NCI-H345 treated with DMSO at 0.1 percent for 48 hours (cell line): ENCODE measurements around the gene TNFAIP6.
"Not testable (repeated sequence)": the region's sequence is repeated elsewhere in the genome, so short reads cannot be mapped to it uniquely, and the experiment has no call there.

Source experiments
- DNase-seq: peaks from one replicate; lab custom pipeline; 2025; ENCODE audit not compliant: unreplicated experiment; lab: John Stamatoyannopoulos, UW

Gene TNFAIP6, protein sequence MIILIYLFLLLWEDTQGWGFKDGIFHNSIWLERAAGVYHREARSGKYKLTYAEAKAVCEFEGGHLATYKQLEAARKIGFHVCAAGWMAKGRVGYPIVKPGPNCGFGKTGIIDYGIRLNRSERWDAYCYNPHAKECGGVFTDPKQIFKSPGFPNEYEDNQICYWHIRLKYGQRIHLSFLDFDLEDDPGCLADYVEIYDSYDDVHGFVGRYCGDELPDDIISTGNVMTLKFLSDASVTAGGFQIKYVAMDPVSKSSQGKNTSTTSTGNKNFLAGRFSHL

DNA sequence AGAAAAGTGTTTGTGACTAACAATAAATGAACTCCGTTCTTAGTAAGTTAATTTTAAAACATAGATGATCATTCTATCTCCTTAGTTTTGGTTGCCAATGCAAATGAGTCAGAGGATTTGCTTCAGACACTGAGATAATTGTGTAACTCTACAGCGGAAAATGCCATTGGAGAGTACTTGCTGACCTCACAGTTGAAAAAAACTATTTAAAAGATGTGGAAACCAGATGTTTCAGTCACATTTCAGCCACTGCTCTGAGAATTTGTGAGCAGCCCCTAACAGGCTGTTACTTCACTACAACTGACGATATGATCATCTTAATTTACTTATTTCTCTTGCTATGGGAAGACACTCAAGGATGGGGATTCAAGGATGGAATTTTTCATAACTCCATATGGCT, at the start of gene TNFAIP6:
TNFAIP6 (plus strand) TSS at position 234 of the 400 bp plus-strand sequence; CDS start at position 309, 75 bp downstream.
- DNase-seq: no peak

DNA sequence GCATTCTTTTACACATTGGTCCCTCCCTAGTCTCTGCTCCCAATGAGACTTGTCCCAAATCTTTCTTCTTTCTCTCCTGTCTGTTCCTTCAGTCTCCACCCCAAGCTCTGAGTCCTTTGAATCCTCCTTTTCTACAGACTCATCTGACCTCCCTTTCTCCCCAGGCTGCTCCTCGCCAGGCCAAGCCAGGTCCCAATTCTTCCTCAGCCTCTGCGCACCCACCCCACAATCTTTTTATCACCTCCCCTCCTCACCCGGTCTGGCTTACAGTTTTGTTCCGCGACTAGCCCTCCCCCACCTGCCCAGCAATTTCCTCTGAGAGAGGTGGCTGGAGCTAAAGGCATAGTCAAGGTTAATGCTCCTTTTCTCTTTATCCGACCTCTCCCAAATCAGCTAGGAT, 47.1 kb upstream of the TNFAIP6 start:
- DNase-seq: not testable (repeated sequence)

DNA sequence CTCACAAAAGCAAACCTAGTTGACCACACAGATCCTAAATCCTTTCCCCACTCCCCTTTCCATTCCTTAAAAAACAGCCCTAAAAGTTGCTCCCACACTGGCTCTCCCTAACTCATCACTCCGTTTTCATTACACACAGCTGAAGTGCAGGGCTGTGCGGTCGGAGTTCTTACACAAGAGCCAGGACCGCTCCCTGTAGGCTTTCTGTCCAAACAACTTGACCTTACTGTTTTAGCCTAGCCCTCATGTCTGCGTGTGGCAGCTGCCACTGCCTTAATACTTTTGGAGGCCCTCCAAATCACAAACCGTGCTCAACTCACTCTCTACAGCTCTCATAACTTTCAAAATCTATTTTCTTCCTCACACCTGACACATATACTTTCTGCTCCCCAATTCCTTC, 45.0 kb upstream of the TNFAIP6 start:
- not testable (repeated sequence) for DNase-seq

DNA sequence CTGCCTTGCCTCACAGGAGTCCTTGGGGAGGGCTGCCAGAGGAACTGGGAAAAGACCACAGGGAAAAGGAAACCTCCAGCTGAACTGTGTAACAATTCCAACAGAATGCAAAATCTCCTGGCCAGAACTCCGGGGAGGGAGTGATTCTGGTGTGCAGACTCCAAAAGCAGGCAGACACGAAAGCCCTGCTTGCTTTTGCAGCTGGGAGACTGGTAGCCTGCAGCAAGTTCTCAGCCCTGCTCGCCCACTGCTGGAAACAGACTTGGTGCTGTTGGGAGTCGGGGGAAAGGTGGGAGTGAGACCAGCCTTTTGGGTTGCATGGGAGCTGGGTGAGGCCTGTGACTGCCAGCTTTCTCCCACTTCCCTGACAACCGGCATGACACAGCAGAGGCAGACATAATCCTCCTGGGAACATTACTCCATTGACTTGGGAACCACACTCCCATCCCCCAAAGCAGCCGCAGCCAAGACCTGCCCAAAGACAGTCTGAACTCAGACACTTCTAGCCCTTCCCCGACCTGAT, 42.0 kb upstream of the TNFAIP6 start:
- DNase-seq: no peak

DNA sequence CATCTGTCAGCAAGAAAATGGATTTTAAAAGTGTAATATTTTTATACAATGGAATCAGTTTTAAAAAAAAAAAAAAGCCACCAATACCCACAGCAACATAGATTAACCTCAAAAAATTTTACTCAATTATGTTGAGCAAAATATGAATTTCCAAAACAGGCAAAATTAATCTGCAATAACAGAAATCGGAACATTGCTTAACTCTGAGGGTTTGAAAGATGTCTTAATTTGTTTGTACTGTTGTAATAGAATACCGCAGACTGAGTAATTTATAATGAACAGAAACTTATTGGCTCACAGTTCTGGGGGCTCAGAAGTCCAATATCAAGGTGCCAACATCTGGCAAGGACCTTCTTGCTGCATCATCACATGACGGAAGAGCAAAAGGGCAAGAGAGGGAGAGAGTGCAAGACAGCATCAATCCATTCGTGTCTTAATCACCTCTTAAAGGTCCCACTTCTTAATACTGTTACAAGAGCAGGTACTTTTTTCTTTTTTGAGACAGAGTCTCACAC, 31.8 kb upstream of the TNFAIP6 start:
- DNase-seq: no peak

DNA sequence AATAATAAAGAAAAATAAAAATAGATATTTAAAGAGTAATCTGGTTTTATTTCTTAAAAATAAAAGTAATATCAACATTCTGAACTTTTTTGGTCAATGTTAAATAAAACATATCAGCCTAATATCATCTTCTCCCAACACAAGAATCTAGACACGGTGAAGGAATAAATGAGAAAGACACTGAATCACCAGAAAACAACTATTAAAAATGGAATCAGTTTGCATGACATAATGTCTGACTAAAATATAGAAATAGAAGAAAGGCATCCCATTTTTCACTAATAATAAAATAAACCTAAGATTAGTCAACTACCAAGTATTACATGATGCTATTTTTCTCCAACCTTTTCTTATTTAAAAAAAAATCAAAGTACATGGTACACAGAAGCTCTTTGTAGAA, 30.8 kb upstream of the TNFAIP6 start:
- no peak for DNase-seq

DNA sequence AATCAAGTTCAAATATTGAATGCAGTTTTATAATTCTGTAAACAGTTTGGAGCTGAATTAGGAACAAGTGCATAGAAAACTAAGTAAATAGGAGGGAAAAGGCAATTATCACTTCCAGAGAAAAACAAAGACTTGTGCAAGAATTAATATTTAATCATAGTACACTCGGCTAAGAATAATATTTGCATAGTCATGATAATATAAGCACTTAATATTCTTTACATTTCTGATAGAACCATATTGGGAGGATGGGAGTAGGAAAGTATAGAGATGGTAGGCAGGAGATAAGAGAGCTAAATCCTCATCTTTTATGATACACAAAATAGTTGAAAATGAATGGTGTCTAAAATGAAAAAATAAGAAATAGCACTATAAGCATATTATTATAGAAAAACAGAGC, 27.4 kb upstream of the TNFAIP6 start:
- no peak for DNase-seq

DNA sequence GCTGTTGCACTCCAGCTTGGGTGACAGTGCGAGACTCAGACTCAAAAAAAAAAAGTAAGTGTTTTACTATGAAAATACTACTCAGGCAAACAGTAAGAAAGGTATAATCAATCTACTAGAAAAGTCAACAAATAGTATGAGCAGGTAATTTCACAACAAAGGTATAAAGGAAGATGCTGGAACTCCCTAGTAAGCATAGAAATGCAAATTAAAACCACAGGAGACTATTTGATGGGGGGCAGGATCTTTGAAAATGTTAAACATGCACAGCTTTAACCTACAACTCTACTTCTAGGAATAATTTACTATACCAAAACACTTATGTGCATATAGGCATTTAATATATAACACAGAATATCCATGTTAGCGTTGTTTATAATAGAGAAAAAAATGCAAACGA, 24.3 kb upstream of the TNFAIP6 start:
- DNase-seq: no peak

DNA sequence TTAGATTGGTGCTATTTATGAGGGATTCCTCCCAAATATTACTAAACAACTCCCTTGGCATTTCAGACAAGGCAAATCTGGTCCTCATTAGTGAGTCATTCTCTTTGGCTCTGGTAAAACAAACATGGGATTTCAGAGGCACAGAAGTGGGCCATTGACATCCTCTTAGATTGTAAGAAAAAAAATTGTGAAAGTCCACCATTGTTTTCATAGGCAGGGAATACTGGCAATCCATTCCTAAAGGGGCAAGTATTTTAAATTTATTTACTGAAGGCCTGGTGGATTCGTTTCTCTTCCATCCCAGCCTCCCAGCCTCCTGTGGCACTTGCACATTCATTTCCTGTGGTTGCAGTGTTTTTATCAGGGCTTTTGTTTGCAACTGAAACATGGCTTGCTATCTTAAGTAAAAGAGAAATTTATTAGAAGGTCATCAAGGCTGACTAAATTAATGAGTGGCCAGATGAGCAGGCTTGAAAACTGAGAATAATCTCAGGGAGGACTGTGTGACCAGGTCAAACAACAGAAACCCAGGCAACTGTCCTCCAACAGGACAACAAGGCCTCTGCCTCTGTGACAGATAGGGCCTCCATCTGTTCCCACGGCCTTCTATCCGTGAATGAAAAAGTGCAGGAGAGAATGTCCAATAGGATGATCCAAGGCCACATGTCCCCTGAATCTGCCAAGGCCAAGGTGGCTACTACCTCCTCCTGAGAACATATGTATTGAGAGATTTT, 23.1 kb upstream of the TNFAIP6 start:
- DNase-seq: no peak

DNA sequence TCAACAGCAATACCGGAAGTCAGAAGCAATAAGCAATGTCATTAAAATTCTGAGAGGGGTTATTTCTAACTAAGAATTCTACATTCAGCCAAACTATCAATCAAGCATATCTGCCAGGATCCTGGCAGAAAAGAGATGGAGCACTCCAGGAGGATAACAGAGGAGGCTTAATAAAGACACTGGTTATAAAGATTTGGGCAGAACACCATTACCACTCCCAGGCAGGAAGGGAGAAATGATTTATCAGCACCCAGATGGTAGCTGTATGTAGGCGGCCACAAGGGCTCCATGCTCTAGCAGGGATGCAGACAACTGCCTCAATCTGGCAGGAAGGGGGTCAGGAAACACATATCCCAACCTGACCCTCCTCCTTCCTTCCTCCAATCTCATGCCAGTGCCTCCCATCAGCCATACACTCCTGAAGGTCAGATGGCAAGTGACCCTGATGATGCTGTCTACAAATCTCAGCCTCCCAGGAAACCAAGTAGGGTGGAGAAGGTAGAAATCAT, 20.5 kb upstream of the TNFAIP6 start:
- DNase-seq: no peak

DNA sequence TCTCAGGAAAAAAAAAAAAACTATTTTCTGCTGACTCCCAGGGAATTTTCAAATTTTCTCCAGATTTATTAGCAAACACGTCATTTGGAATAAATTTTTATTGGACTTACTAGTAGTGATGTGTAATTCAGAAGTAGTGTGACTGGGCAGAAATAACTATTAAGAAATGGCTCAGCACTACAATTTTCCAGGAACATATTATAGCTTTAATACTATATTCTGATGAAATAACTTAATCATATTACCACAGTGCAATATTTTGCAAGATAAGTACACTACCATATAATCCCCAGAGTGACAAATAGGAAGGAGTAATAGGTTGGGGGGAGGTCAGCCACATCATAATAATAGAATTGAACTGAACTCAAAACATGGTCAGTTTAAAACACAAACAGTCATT, 19.7 kb upstream of the TNFAIP6 start:
- no peak for DNase-seq

DNA sequence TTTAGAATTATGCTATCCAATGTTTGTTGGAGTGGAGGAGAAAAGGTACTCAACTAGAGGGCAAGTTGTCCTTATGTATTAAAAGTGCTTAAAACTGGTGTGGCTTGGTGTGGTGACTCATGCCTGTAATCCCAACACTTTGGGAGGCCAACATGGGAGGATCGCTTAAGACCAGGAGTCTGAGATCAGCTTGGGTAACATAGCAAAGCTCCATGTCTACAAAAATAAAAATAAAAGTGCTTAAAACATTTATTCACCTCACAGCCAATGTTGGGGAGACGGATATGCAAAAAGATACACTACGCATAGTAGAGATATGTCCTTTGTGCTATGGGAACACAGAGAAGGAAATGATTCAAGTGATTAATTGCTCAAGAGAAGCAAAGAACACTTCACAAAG, 19.3 kb upstream of the TNFAIP6 start:
- no peak for DNase-seq

DNA sequence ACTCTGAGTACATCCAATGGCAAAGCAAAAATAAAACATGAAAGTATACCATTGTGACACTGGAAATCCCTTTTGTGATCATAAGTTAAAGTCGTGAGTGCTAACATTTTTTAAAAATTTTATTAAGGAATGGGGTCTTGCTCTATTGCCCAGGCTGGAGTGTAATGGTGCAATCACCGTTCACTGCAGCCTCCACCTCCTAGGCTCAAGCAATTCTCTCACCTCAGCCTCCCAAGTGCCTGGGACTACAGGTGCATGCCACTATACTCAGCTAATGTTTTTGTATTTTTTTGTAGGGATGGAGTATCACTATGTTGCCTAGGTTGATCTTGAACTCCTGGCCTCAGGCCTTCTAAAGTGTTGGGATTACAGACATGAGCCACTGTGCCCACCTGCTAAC, 14.3 kb upstream of the TNFAIP6 start:
- DNase-seq: no peak

DNA sequence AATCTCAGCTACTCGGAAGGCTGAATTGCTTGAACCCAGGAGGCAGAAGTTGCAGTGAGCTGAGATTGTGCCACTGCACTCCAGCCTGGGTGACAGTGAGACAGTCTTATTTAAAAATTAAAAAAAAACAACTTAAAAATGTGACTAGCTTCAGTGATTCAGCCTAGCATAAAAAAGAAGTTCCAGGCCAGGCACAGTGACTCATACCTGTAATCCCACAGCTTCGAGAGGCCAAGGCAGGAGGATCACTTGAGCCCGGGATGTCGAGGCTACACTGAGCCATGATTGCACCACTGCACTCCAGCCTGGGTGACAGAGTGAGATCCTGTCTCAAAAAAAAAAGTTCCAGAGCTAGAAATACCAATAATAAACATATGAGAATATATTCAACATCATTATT, 13.2 kb upstream of the TNFAIP6 start:
- not testable (repeated sequence) for DNase-seq

DNA sequence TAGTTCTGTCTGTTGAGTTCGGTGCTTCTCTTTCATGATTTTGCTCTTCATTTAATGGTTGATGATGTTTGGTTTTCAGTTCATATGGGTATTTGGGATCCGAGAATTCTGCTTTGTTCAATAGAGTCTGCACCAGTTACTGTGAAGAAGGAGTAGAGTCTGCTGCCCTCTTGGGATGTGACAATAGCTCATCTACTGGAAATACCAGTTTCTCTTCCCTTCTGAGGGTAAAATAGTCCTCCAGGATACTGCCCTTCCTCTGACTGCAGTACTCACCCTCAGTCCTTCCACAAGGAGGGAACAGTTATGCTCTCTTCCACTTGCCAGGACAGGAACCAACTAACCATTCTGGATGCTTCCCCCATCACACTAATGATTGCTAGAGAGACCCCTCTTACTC, 12.5 kb upstream of the TNFAIP6 start:
- DNase-seq: no peak

DNA sequence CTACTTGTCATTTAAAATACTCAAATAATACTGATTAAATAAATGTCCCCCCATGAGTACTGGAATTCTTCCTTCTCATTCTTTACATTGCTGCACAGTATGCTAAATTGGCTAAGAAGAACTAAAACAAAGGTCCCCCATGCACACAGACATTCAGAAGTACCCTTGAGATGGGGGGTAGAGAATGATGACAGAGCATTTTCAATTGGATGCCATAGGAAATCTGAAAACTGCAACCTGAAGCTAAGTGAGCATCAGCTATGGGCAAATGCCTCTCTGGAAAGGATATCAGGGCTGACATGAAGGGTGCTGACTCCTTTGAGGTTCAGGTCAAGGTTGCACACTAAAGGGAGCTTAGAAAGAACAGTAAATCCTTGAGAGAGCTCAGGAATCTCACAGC, 10.1 kb upstream of the TNFAIP6 start:
- no peak for DNase-seq

DNA sequence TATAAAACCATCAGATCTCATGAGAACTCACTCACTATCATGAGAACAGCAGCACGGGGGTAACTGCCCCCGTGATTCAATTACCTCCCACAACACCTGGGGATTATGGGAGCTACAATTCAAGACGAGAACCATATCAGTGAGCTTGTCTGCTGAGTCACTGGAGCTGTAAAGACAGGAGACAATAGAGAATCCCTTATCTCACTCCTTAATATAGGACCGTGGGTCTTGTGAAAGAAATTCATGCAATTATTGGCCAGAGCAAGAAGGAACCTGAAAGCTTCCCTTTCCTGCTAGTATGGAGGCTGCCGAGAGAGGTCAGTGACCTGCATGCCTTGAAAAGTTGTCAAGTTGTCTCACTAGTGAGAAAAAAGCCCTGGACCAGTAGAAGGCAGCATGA, 9.5 kb upstream of the TNFAIP6 start:
- DNase-seq: no peak

DNA sequence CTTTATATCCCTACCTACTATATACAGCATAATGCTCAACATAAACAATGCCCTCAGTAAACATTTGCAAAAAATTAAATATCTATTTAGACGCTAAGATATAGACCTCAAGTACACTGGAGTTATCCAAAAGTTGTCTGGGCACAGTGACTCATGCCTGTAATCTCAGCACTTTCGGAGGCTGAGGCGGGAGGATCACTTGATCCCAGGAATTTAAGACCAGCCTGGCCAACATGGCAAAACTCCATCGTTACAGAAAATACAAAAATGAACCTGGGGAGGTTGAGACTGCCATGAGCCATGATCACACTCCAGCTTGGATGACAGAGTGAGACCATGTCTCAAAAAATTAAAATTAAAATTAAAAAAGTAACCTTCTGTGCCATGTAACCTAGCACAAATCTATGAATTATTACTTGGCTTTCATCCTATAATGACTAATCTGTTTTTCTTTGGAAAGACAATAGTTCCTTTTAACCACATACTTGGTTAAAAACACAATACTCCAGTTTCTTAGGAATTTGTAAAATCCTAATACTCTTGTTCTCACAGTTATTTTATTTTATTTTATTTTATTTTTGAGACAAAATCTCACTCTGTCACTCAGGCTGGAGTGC, 6.7 kb upstream of the TNFAIP6 start:
- no peak for DNase-seq

DNA sequence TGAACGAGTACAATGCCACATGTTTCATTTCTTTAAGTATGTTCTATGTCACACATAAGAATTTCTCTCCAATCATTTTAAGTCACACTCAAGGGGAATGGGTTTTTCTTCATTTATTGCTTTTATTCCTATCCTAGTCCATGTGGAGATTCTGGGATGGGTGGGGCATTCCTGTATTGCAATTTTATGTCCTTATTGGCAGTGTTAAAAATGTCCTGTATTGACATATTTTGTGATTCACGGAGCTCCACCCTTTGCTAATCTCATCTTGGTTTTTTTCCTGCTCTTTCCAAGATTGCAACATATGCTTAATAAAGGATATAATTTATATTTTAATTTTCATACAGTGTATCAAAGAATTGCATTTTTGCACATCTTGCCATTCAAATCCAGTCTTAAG, 3.4 kb upstream of the TNFAIP6 start:
- DNase-seq: no peak

DNA sequence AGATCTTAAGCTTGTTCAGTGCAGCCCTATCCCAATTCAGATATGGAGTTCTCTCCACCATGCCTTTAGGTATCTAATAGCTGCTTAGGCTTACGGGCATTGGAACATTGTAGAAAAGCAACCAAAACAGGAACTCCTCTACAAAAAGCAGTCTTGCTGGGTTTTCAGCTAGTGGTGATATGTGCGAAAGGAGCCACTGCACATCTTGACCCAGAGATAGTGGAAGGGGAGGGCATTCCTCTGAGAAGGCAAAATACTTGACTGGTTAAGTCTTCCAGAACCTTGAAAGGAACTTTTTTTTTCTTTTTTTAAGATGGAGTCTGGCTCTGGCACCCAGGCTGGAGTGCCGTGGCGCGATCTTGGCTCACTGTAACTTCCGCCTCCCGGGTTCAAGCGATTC, 2.6 kb upstream of the TNFAIP6 start:
- no peak for DNase-seq

DNA sequence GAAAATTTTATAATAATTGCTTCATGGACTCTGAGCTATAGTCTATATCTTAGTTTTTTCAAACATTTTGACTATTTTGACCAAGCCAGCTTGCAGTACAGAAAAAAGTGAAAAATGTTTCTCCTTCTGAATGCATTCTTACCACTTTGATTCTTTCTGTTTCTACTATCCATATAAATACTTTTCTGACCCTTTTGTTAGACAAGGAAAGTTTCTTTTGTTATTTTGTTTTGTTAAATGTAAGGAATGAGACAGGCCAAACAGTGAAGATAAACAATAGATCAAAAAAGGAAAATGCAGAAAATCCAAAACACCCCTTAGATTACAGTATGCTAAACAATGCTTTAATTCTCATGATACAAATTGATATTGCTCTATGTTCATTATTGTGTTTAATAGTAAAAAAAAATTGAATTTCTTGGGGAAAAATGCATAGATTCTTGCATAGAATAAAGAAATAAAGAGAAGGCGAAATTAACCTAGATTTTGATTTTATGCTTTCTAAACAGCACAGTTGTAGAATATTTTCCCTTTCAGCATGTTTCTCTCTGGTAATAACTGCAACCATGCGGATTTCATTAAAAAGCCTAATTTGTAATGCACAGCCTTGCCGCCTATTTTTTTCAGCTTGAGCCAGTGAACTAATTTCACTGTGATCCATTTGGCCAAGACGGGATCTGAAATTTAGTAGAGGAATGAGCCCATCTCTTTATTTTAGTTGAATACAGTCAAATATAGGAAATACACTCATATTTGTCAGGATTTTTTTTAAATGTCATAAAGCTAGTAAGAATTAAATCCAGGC, 976 bp downstream of the TNFAIP6 start:
- no peak for DNase-seq
